ENCODE measurements around the gene PACS2. TPM values are rescaled to one million over a fixed set of nuclear protein-coding genes. Genes with fewer than 3 reads are reported as not detected.
A peak's percentile ranks its signal among the peaks of the same experiment; 100 is the strongest.

PACS2 gene
- total RNA-seq, 1 experiment from 2014 or later: 33.3 TPM

DNA sequence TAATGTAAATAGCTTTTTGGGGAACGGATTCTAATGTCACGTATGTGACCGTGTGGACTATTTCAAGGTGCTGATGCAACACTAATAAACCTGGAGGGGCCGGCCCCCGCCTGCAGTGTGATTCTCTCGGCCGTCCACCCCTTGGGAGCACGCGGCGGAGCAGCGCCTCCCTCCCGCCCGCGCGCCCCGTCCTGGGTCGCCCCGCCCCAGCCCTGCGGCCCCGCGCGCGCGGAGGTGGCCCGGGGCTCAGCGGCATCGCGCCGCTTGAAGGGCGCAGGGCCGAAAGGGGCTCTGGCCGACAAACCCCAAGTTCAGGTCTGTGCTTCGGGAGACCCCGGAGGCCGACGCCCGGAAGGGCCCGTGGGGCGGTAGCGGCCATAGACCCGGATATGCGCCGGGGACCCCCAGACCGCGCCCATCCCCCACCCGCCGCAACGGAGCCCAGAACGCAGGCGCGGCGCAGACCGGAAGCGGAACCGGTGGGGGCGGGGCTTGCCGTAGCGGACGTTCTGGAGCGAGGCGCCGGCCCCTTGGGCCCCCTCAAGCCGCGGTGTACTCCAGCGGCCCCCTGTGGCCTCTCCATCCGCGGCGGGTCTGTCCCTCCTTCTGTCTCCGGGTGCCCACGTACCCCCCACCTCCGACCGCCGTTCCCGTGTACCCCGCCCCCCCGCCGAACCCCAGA is 83.6 kb downstream of the PACS2 start, which contains the start of gene TEX22:
TEX22 (plus strand) TSS at position 495 of the 682 bp plus-strand sequence. CDS start 803 bp downstream, outside the sequence.
- peak; percentile 72 for DNase-seq (ENCODE audit: low read depth)

DNA sequence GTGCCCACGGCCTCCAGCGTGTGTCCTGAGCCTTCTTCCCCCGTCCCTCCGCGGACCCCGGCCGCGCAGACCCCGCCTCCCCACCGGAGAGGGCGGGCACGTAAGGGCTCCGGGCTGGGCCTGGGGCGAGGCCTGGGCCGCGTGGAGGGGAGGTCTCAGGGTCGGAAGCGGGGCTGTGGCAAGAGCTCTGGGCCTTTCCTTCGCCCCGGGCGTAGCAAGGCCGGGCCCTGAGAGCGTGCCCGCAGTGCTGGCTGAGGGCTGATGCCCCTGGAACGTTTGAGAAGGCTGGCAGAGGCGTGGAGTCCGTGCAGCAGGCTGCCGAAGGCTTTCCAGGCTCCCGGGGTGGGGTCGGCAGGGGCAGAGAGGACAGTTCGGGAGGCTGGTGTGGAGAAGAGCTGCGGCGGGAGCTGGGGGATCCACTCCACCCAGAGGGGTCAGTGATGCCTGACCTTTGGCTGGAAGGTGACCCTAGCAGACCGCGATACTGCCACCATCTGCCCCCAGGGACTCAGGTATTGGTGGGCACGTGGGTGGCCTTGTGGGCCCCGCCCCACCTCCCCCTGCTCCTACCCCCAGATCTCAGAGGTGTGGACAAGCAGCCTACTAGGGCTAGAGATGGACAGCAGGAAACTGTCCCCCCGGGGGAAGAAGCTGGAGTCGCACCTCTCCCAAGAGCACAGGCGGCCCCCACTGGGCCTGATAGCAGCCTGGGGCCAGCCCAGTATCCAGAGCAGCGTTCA is 84.3 kb downstream of the PACS2 start:
- DNase-seq (ENCODE audit: low read depth): peak; percentile 26

DNA sequence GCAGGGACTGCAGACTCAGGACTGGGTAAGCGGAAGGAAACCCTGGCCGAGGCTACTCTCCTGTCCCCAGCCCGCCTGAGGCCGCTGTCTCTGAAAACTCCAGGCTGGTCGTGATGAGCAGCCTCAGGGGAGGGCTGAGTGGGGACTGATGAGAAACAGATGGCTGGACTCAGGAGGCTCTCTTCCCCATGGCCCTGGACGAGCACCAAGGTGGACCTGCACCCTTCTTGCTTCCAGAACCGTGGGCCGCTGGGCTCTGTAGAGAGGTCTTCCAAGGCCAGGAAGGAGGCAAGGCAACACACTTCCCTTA is 84.9 kb downstream of the PACS2 start:
- DNase-seq (ENCODE audit: low read depth): no peak

DNA sequence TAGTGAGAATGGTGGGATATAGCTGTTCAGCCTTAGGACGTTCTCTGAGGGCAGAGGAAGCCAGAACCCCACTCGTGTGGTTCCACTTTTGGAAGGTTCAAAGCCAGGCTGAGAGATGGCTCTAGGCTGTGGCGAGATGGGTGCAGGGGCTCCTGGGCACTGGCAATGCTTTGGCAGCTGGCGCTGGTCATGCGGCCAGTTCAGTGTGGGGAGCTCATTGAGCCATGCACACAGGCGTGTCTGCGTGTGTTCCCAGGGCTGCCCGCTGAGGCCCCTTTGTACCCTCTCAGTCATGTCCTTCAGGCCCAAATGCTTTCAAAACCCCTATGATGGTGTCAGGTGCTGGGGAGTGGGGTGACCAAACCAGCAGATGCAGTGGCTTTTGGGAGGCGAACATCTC is 85.5 kb downstream of the PACS2 start:
- no peak for DNase-seq (ENCODE audit: low read depth)

DNA sequence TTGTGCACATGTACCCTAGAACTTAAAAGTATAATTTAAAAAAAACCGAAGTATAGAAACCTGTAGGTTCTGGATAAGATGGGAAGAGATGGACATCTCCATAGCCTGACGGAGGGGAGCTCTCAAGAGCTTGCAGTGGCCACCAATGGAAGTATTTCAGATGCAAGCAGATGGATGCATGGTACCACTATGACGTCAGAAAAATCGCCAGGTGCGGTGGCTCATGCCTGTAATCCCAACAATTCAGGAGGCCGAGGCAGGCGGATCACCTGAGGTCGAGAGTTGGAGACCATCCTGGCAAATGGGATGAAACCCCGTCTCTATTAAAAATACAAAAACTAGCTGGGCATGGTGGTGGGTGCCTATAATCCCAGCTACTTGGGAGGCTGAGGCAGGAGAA is 87.2 kb downstream of the PACS2 start:
- DNase-seq (ENCODE audit: low read depth): no peak

DNA sequence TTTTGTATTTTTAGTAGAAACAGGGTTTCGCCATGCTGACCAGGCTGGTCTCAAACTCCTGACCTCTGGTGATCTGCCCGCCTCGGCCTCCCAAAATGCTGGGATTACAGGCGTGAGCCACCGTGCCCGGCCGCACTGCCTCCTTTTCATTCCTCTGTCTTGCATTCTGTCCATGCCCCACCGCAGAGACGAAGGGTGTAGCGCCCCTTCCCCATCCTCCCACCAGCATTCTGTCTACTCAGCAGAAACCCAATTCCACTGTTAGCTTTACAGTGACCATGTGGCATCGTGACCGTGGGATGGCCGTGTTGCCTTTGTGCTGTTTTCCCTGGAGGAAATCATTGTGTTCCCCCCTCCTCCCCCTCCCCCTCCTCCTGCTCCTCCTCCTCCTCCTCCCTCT is 94.0 kb downstream of the PACS2 start:
- DNase-seq (ENCODE audit: low read depth): no peak

DNA sequence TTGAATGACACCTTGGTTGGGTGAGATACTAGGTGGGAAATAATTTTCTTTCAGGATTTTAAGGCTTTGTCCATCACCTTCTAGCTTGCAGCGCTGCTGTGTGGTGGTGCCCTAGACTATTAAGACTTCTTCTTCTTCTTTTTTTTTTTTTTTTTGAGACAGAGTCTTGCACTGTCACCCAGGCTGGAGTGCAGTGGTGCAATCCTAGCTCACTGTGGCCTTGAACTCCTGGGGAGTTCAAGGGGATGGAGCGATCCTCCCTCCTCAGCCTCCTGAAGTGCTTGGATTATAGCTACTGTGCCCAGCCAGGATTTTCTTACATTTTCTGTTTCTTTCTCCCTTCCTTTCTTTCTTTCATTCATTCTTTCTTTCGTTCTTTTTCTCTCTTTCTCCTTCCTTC is 94.8 kb downstream of the PACS2 start:
- no peak for DNase-seq (ENCODE audit: low read depth)

DNA sequence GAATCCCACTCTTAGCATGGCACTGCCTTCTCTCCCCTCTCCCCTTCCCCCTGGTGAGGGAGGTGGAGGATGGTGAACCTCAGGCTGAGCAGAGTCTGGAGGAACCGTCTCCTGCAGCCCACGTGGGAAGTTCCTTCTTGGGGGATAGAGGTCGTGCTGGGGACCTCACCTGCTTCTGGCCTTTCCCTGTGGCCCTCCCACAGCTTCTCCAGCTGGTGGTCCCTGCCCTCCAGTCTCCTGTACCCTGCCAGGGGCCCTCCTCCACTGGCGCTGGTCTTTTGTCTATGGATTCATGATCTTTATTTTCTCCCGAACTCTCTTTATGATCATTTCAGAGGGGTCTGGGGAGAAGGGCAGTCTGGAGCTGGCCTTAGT is 96.1 kb downstream of the PACS2 start:
- DNase-seq (ENCODE audit: low read depth): no peak

DNA sequence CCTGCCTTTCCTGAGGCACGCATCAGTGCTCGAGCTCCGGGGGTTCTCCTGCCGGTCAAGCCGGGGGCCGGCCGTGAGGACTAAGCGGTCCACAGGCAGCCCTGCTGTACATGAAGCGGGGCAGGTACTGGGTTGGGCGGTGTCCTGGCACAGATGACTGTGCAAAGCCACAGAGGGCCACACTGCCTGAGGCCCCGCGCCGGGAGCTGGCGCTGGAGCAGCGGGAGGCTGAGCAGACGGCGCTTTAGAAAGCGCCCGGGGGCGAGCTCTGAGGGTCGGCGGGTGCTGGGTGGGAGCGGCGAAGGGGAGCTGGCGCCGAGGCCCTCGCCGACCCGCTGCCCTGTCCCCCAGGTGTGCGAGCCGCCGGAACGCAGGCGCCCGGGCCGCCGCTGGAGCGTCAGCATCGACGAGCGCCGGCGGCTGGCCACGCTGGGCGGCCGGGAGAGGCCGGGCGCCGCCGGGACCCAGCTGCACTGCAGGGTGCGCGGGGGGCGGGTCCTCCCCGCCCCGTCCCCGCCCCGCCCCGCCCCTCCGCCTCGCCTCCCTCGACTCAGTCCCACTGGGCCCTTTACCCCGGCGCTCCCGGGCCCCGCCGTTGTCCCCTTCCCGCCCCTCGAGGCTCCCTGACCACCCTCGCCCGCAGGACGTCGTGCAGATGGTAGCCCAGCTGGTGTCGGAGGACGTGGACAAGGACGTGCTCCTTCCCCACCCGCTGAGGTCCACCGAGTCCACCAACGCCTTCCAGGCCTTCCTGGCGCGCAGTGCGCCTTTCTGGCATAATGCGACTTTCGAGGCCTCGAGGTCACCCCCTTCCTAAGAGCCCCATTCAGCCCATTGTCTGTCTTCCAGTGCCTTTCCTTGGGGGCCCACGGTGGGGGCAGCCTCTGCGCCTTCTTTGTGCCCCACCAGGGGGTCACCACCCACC is 96.7 kb downstream of the PACS2 start:
- no peak for DNase-seq (ENCODE audit: low read depth)

DNA sequence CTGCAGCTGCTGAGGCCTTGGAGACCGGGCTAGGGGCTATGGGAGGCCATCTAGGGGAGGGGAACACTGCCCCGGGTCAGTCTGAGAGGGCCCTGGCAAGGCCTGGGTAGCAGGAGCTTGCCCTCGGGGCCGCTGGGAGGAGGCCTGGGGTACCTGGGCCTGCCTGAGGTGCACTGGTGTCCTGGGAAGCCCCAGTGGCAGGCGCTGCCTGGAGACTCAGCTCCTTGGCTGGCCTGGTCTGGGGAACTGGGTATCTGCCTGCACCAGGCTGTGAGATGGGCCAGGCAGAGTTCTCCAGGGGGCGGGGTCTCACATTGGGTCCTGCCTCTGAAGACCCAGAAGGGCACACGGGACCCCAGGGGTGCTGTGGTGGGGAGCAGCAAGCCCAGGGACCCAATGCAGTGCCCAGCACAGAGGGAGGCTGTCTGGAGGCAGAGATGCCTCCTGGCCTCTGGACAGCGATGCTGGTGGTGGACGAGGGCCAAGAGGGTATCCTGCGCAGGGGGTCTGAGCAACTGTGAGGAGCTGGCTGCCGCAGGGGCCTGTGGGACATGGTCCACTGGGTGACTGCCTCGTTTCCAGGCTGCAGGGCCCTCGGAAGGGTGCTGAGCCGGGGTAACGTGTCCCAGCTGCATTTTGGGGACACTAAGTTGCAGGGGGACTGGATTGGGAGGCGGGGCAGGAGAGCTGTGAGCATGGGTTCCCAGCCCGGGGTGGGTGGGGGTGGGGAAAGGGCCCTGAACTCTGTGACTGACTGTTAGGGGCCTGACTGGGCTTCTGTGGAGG is 97.6 kb downstream of the PACS2 start:
- no peak for DNase-seq (ENCODE audit: low read depth)

DNA sequence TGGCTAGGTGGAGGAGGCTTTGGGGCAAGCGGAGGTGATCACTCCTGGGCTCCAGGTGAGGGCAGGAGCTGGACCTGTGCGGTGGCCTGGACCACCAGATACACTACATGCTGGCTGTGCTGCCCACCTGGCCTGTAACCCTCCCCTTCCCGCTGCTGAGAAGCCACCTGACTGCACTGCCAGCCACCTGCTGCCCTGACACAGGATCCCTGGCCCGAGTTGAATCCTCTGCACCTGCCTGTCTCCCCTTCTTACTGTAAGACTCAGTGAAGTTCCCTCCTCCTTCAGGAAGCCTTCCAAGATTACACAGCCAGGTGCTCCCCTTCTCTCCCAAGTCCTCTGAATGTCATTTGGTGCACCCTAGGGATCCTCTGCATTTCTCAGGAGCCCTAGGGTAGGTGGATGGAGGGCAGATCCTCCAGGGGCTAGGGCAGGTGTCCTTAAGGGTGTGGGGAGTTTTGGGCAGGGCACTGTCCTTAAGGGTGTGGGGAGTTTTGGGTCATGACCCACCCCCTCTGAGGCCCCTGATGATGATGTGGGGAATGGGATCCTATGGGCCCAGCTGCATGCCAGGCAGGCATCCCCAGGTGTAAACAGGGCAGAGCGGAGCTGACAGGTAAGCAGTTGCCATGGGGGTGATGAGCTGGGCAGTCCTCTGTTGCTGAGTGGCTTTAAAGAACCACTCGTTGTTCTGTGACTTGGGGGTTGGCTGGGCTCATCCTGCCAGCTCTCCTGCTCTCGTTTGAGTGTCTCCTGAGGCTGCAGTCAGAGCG is 98.4 kb downstream of the PACS2 start:
- no peak for DNase-seq (ENCODE audit: low read depth)

DNA sequence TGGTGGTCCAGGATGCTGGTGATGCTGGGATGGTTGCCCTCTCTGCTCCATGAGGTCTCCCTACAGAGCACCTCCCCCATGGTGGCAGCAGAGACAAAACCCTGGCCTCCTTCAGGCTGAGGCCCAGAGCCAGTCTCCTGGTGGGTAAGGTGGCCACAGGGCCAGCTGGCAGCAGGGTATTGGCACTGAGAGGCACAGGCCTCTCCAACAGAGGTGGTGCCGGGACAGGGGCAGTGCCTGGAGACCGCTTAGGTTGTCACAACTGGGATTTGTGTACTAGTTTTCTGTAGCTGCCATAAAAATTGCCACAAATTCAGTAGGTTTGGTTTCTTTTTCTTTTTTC is 99.0 kb downstream of the PACS2 start:
- no peak for DNase-seq (ENCODE audit: low read depth)

DNA sequence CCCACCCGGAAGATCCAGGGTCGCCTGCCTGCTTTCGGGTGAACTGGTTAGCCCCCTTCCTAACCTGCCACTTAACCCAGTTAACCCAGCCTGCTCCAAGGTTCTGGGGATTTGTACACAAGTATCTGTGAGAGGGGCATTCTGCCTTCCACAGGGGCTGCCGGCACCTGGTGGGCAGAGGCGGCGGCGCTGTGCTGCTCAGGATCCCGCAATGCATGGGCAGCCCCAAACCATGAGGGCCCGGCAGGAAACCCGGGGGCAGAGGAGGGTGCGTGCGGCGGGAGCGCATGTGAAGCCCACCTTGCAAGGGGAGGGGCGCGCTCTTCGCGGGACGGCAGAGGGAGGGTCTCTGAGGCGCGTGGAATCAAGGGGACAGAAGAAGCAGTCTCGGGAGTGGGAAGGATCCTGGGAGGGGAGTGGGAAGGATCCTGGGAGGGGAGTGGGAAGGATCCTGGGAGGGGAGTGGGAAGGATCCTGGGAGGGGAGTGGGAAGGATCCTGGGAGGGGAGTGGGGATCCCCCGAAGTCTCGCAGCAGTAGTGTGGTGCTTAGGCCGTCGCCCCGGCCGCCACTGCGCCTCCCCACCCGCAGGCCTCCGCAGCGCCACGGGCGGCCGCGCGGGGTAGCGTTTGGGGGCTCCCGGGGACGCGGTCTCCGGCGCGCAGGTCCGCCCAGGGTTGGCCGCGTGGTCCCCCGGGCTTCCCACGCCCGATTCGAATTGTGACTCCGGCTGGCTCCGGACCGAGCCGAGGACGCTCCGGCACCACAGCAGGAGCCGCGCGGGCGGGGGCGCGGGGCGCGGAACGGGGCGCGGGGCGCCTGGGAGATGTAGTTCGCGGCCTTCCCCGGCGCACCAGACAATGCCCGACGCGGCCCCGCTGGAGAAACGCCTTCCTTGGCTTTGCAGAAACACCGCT is 100.2 kb downstream of the PACS2 start:
- DNase-seq (ENCODE audit: low read depth): no peak

DNA sequence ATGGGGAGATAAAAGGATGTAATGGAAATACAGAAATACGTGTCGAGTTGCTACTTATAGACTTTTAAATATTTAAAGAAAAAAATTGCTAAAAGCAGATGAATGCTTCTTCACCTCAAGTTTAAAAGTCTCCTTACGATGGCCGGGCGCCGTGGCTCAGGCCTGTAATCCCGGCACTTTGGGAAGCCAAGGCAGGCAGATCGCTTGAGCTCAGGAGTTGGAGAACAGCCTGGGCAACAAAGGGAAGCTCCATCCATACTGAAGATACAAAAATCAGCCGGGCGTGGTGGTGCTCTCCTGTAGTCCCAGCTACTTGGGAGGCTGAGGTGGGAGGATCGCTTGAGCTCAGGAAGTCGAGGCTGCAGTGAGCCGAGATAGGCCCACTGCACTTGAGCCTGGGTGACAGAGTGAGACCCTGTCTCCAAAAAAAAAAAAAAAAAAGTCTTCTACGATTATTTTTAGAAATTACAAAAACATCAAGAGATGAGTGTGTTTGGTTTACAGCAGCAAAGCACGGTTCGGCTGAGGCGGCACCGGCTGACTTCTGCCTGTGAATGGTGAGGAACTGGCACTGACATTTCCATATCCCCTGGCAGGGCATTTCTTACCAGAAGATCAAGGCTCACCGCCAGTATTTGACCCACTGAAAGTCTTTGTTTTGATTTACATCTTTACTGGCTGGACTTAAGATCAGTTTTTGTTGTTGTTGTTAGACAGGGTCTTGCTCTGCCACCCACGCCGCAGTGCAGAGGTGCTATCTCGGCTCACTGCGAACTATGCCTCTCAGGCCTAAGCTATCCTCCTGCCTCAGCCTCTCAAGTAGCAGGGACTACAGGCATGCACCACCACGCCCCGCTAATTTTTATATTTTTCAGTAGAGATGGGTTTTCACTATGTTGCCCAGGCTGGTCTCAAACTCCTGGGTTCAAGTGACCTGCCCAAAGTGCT is 101.2 kb downstream of the PACS2 start:
- DNase-seq (ENCODE audit: low read depth): no peak

DNA sequence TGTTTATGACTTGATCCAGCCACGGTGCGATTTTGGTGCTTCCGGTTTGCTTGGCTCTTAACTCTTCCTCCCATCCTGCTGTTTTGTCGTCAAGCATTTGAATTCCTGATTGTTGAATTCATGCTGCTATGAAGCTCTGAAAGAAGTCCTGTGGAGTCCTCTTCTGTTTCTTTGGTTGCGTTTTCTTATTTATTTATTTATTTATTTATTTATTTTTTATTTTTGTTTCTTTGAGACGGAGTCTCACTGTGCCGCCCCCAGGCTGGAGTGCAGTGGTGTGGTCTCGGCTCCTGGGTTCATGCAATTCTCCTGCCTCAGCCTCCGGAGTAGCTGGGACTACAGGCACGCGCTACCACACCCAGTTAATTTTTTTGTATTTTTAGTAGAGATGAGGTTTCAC is 102.1 kb downstream of the PACS2 start:
- no peak for DNase-seq (ENCODE audit: low read depth)

DNA sequence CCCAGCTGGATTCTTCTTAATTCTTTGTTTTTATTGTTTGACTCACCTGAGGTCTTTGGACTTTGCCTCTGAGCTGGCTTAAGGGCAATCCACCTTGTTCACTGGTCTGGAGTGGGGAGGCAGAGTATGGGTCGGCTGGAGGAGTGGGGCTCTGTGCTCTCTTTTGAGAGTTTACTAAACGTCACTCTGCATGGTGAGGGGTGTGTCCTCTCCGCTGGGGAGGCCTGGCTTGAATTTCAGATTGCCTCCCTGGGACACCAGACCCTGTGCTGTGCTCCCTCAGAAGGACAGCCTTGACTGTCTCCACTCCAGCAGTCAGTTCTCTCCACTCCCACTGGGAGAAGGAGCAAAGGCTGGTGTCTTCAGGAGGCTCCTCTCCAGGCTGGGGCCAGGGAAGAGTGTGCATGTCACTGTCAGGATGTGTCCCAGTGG is 103.2 kb downstream of the PACS2 start:
- DNase-seq (ENCODE audit: low read depth): no peak

DNA sequence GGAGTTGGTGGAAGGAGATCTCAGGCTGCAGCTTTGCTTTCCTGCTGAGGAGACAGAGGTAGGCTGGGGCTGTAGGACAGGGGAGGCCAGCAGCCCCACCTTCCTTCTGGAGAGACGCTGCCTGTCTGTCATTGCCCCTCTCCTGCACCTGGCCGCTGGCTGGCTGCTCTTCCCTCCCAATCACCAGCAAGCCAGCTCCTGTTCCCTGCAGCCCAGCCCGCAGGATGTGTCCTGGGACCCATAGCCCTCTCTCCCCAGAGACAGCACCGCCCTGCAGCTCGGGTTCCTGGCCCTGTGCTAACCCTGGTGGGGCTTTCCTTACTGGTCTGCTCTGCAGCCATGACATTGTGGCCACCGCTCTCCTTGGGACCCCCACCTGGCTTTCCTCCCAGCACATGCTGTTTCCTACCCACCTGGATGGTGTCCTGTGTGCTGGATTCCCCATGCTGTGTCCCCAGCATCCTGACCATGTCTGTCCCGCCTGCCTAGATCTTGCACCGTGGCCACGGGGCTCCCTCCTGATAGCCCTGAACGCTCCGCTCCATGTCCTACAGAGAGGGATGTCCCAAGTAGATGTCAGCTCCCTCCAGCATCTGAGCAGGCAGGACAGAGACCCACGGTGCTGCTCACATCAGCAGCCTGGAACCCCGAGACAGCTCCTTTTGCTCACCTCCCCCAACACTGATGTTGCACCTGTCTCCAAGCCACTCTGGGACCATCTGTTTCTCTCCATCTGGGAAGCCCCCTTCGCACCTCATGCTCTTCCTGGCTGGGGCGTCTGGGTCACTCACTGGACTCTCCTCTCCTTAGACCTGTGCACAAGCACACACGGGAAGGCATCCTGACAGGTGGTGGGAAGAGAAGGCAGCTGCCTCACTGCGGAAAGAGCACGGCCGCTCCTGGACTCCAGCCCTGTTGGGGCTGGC is 104.0 kb downstream of the PACS2 start:
- no peak for DNase-seq (ENCODE audit: low read depth)

Data from HT1080 (cell line).